NCI-H2029 (cell line): Measurements from ENCODE around the gene TSTD2.

Source experiments
- DNase-seq: peaks from one replicate; lab custom pipeline; 2025; lab: John Stamatoyannopoulos, UW

Gene TSTD2

GRCh38 chr9:97562542-97562941 is 70.6 kb downstream of the TSTD2 start:
- DNase-seq = no peak

- no peak for DNase-seq
Measured at GRCh38 chr9:97561501-97561900, 71.7 kb downstream of the TSTD2 start.

GRCh38 chr9:97560851-97561250 is 72.3 kb downstream of the TSTD2 start:
- no peak for DNase-seq

GRCh38 chr9:97560154-97560553 is 73.0 kb downstream of the TSTD2 start:
- no peak for DNase-seq

- DNase-seq = no peak
Measured at GRCh38 chr9:97559111-97559514, 74.1 kb downstream of the TSTD2 start.

- no peak for DNase-seq
Measured at GRCh38 chr9:97558701-97559101, 74.5 kb downstream of the TSTD2 start.

GRCh38 chr9:97557606-97558095 is 75.5 kb downstream of the TSTD2 start:
- peak; percentile 46 for DNase-seq

- DNase-seq = peak; percentile 91
Measured at GRCh38 chr9:97556721-97557605, 76.2 kb downstream of the TSTD2 start.

GRCh38 chr9:97556036-97556720 is 77.0 kb downstream of the TSTD2 start:
- DNase-seq = no peak

- DNase-seq = no peak
Measured at GRCh38 chr9:97555164-97555563, 78.0 kb downstream of the TSTD2 start.

GRCh38 chr9:97554566-97555075 is 78.5 kb downstream of the TSTD2 start:
- DNase-seq = no peak

- DNase-seq = no peak
Measured at GRCh38 chr9:97553841-97554240, 79.3 kb downstream of the TSTD2 start.

- DNase-seq = no peak
Measured at GRCh38 chr9:97553141-97553540, 80.0 kb downstream of the TSTD2 start.

- no peak for DNase-seq
Measured at GRCh38 chr9:97551308-97551707, 81.9 kb downstream of the TSTD2 start.

- no peak for DNase-seq
Measured at GRCh38 chr9:97550386-97550785, 82.8 kb downstream of the TSTD2 start.
